Chondrocyte (in vitro differentiated cells): Measurements from ENCODE around the gene CCND2. TPM values are rescaled to one million over a fixed set of nuclear protein-coding genes. Genes with fewer than 3 reads are reported as not detected.
A peak's percentile ranks its signal among the peaks of the same experiment; 100 is the strongest.

Source experiments
- DNase-seq: peaks from one replicate; pipeline ENCODE4 v3.0.0; 2021; ENCODE audit warnings: mixed read lengths, low spot score
- H3K27ac Mint-ChIP-seq: one replicate; pipeline ENCODE4 v1.8.0; 2021; ENCODE audit warnings: mild to moderate bottlenecking, moderate library complexity, mixed read lengths; ENCODE audit not compliant: unreplicated experiment
- H3K27me3 Mint-ChIP-seq: 2 replicates; pipeline ENCODE4 v1.8.0; 2021; ENCODE audit warnings: low read depth, mixed read lengths
- H3K36me3 Mint-ChIP-seq: 2 replicates; pipeline ENCODE4 v1.8.0; 2021; ENCODE audit warnings: low read depth, mixed read lengths
- H3K4me1 Mint-ChIP-seq: 2 replicates; pipeline ENCODE4 v1.8.0; 2021; ENCODE audit warnings: low read depth, mild to moderate bottlenecking, mixed read lengths
- H3K4me3 Mint-ChIP-seq: one replicate; pipeline ENCODE4 v1.8.0; 2021; ENCODE audit warnings: mild to moderate bottlenecking, moderate library complexity, mixed read lengths; ENCODE audit not compliant: unreplicated experiment
- H3K9me3 Mint-ChIP-seq: 2 replicates; pipeline ENCODE4 v1.8.0; 2021; ENCODE audit warnings: low read depth, mixed read lengths
- total RNA-seq: library from RNA; stranded (reverse); gene quantifications from 3 replicates; pipeline ENCODE4 v1.2.1, GENCODE V29; 2021
- TF ChIP-seq, protein P1 (sequence below): fragments of 200-600 bp; sonication (generic); IDR thresholded peaks from 2 replicates; pipeline ENCODE4 v1.5.0; 2021; ENCODE audit warnings: antibody characterized with exemption, mild to moderate bottlenecking, moderate library complexity

Gene CCND2
- total RNA-seq, 1 donor from 2014 or later, result 128 TPM

DNA sequence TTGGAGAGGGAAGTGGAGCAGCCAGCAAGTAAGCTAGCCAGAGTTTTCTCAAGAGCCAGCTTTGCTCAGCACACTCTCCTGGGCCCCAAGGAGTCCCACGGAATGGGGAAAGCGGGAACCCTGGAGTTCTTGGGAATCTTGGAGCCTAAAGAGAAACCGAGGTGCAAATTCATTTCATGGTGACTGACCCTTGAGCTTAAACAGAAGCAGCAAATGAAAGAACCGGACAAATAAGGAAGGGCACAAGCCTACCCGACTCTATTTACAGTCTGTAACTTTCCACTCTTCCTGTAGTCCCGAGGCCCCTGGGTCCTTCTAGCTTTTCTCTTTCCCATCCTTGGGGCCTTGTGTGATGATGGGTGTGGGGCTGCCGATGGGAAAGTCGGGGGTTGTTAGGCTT is 29.3 kb downstream of the CCND2 start:
- Mint-ChIP-seq H3K27me3 (no peaks in the 10 kb centered on the region), H3K4me1 (peaks cover 7% of the 10 kb centered on the region), H3K27ac (no peak overlapping the region), H3K9me3 (no peaks in the 10 kb centered on the region), H3K36me3 (peaks cover 30% of the 10 kb centered on the region), H3K4me3 (no peak overlapping the region)
- TF ChIP-seq, protein P1, sequence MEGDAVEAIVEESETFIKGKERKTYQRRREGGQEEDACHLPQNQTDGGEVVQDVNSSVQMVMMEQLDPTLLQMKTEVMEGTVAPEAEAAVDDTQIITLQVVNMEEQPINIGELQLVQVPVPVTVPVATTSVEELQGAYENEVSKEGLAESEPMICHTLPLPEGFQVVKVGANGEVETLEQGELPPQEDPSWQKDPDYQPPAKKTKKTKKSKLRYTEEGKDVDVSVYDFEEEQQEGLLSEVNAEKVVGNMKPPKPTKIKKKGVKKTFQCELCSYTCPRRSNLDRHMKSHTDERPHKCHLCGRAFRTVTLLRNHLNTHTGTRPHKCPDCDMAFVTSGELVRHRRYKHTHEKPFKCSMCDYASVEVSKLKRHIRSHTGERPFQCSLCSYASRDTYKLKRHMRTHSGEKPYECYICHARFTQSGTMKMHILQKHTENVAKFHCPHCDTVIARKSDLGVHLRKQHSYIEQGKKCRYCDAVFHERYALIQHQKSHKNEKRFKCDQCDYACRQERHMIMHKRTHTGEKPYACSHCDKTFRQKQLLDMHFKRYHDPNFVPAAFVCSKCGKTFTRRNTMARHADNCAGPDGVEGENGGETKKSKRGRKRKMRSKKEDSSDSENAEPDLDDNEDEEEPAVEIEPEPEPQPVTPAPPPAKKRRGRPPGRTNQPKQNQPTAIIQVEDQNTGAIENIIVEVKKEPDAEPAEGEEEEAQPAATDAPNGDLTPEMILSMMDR, result no peak
- DNase-seq, result no peak

DNA sequence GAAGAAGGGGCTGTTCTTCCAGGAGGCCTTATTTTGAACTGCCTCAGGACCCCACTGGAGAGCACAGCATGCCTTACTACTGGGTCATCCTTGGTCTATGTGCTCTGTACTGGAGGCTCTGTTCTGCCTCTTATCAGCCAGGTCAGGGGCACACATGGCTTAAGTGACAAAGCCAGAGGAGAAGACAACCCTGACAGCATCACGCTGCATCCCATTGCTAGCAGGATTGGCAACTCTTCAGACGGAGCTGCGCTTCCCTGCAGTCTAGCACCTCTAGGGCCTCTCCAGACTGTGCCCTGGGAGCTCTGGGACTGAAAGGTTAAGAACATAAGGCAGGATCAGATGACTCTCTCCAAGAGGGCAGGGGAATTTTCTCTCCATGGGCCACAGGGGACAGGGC is 30.2 kb downstream of the CCND2 start:
- no peak for DNase-seq
- TF ChIP-seq, protein P1, result no peak
- Mint-ChIP-seq H3K36me3 (peaks cover 27% of the 10 kb centered on the region), H3K4me1 (peaks cover 10% of the 10 kb centered on the region), H3K4me3 (no peak overlapping the region), H3K9me3 (no peaks in the 10 kb centered on the region), H3K27me3 (no peaks in the 10 kb centered on the region), H3K27ac (no peak overlapping the region)

DNA sequence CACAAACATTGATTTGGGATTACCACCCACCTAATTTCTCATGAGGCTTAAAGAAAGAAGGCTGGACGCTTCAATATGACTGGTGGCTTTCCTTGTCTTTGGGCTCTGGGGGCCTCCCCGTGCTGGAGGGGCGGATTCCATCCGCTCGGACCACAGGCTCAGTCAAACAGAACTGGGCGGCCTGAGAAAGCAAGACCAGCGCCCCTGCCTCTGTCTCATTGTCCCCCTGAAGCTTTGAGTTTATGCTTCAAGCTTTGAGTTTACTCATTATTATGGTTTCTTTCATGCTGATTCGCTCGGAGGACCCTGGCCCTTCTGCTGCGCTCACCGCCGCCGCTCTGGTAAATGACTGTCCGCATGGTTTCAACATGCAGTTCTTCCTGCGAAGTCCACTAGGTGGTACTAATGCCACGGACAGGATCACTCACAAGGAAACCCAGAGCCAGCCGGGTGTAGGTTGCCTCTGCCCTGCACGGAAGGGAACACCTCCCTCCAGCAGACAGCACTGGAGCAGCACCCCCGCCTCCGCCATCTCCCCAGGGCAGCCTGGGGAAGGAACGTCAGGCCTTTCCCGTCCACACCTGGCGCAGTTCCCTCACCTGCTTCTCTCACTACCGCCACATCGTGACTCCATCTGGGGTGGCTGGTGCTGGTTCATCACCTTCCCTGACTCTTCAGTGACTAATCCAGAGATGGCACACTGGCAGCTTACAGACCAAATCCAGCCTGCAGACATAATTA is 34.2 kb downstream of the CCND2 start:
- H3K27me3 Mint-ChIP-seq, result no peaks in the 10 kb centered on the region
- H3K9me3 Mint-ChIP-seq, result no peaks in the 10 kb centered on the region
- TF ChIP-seq, protein P1, result peak; percentile 91
- peaks cover 10% of the 10 kb centered on the region for H3K4me1 Mint-ChIP-seq
- DNase-seq, result no peak
- H3K27ac Mint-ChIP-seq, result no peak overlapping the region
- H3K4me3 Mint-ChIP-seq, result peak overlapping the region; percentile 53
- H3K36me3 Mint-ChIP-seq, result peaks cover 3% of the 10 kb centered on the region

DNA sequence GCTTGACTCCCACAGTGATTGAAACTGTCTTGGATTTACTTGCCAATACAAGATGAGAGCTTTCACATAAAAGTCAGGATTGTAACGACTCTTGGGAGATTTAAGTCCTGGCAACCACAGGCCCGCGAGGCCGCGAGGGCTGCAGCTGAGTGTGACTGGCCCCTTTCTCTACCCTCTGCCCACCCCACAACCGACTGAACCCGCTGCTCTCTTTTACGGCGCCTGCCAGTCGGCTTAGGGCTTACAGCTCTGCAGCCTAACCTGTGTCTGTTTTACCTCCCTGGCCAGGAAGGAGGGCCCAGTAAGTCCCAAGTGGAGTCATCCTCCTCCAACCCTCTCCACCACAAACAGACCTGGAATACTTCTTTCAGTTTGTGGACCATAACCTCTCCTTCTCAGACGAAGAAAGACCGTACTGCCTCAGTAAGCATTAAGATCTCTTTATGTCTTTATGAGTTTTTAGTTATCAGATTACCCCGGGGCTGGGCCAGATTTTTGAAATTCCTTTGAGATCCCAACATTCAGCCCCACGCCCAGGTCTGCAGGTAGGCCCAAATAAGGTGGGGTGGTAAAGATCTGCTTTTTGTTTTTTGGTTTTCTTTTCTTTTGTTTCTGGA is 34.9 kb downstream of the CCND2 start:
- no peak for DNase-seq
- peaks cover under 1% of the 10 kb centered on the region for H3K36me3 Mint-ChIP-seq
- H3K27ac Mint-ChIP-seq, result no peak overlapping the region
- no peaks in the 10 kb centered on the region for H3K27me3 Mint-ChIP-seq
- no peak overlapping the region for H3K4me3 Mint-ChIP-seq
- H3K9me3 Mint-ChIP-seq, result no peaks in the 10 kb centered on the region
- TF ChIP-seq, protein P1, result no peak
- peaks cover 10% of the 10 kb centered on the region for H3K4me1 Mint-ChIP-seq

DNA sequence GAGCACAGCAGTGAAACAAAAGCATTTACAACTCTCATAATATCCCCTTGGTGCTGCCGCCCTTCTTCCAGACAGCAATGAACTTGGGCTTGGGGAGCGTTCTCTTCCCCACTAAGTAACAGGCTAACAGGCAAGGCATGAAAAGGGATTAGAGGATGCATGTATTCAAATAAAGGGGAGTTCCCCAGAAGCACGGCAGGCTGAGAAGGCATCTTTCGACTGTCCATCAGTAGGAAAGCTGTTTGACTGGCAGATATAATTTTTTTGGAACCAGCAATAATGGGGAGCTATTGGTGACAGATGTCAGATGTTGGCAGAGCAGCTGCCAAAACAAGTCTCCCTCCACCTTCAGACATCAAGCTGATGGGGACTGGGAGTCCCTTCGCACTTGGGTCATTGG is 38.2 kb downstream of the CCND2 start:
- TF ChIP-seq, protein P1, result no peak
- Mint-ChIP-seq H3K4me3 (no peak overlapping the region), H3K4me1 (peaks cover 10% of the 10 kb centered on the region), H3K27me3 (no peaks in the 10 kb centered on the region), H3K36me3 (no peaks in the 10 kb centered on the region), H3K9me3 (no peaks in the 10 kb centered on the region), H3K27ac (no peak overlapping the region)
- DNase-seq, result no peak
